Adrenal gland (tissue), 12 donors: ENCODE results near the gene DPP8. TPM values are rescaled to one million over a fixed set of nuclear protein-coding genes. Genes with fewer than 3 reads are reported as not detected.

Source experiments
- DNase-seq, 7 donors: peaks; one replicate each; pipeline ENCODE4 v3.0.0-alpha.2; 2019 to 2020
- H3K27ac ChIP-seq, 5 donors: fragments of 200-600 bp; sonication (generic) in 4 of 5; 1 replicate in 3 of 5; 2 replicates in 2 of 5; pipeline versions ENCODE4 v1.5.1 to v1.8.0; 2016 to 2020; ENCODE audit warnings: mild to moderate bottlenecking in 1 of 5
- H3K27me3 ChIP-seq: fragments of 200-600 bp; 2 replicates; pipeline ENCODE4 v1.8.0; 2021
- H3K36me3 ChIP-seq, 2 donors: fragments of 200-600 bp; replicated peaks in 1 of 2; 1 replicate in 1 of 2; 2 replicates in 1 of 2; pipeline versions ENCODE4 v1.5.1 to v1.8.0; 2018 to 2022
- H3K4me1 ChIP-seq, 2 donors: fragments of 200-600 bp; replicated peaks in 1 of 2; 1 replicate in 1 of 2; 2 replicates in 1 of 2; pipeline versions ENCODE4 v1.5.1 to v1.8.0; 2018 to 2021
- H3K4me3 ChIP-seq, 4 donors: fragments of 200-600 bp; sonication (generic) in 3 of 4; one replicate each; pipeline ENCODE4 v1.5.1; 2016 to 2018
- H3K9me3 ChIP-seq, 3 donors: fragments of 200-600 bp; sonication (generic) in 1 of 3; replicated peaks in 1 of 3; 1 replicate in 2 of 3; 2 replicates in 1 of 3; pipeline versions ENCODE4 v1.5.1 to v1.8.0; 2016 to 2021
- CTCF ChIP-seq, 6 experiments: fragments of 450-650 bp in 4 of 6; fragments of 200-600 bp in 2 of 6; sonication (generic) in 1 of 6; IDR thresholded peaks; 1 replicate in 5 of 6; 2 replicates in 1 of 6; pipeline versions ENCODE4 v1.5.1 to v1.8.0; 2016 to 2021; ENCODE audit warnings: antibody characterized with exemption in 6 of 6, mild to moderate bottlenecking in 2 of 6, moderate library complexity in 1 of 6
- POLR2A ChIP-seq, 2 donors: fragments of 450-650 bp; IDR thresholded peaks; one replicate each; pipeline ENCODE4 v1.6.1; 2017; ENCODE audit warnings: antibody characterized with exemption in 2 of 2, mild to moderate bottlenecking in 2 of 2, moderate library complexity in 1 of 2
- WGBS, 4 donors: extraction: QIAGEN DNeasy Blood & Tissue Kit in 2 of 4; methylation state at CpG; one replicate each; pipeline versions ENCODE4 v1.1.5 to v1.1.7; 2013 to 2017; 5-methylcytosine and 5-hydroxymethylcytosine counted together
- intact Hi-C, 2 donors: fragments of 100-400 bp; cut with DNase I; formaldehyde crosslinking; loops; one replicate each; pipeline versions ENCODE4 v1.14.1 to v1.15.0; 2022 to 2023
- polyA plus RNA-seq, 3 donors: library from polyadenylated mRNA; stranded (reverse); fragments of 200-250 nt in 2 of 3; fragments of 350-450 nt in 1 of 3; fragmentation: Illumina TruSeq in 1 of 3; extraction: RNeasy Lipid Tissue Mini Kit (QIAGEN cat#74804) in 1 of 3; gene quantifications; one replicate each; pipeline ENCODE4 v1.2.3, GENCODE V29; 2013 to 2014
- total RNA-seq, 9 donors: library from RNA; depleted of rRNA in 4 of 9; stranded (reverse); fragments of >200 nt in 4 of 9; fragments of 120-200 nt in 1 of 9; fragmentation: NEBNext Ultra II Directional in 1 of 9; extraction: Animal tissue kit (Norgen Biotek cat#: 25700) in 1 of 9; gene quantifications; one replicate each; pipeline versions ENCODE4 v1.1.0 to v1.2.4, GENCODE V29; 2013 to 2023
- donor health status: healthy with polysubstance abuse.
- donor health status: Bipolar disorder and iron deficiency.
- donor health status: DM: yes; HTN: yes; CAD: no.
- donor health status: DM: no; HTN: no; CAD: no.
- donor health status: DM: no; HTN: no; CAD: no.
- donor health status: DM: yes; HTN: yes; CAD: no.

DPP8 gene
- total and polyA plus RNA-seq, 12 donors, result 5.7 to 101 (median 40.4) TPM

GRCh38 chr15:65402961-65403360, 114.5 kb downstream of the DPP8 start:
- H3K9me3 ChIP-seq, result no peaks in the 10 kb centered on the region
- TF ChIP-seq POLR2A (IDR thresholded peaks at IDR 0.05), result no peak
- no peak for TF ChIP-seq CTCF (IDR thresholded peaks at IDR 0.05)
- H3K4me3 ChIP-seq, result no peak overlapping the region
- DNase-seq, result no peak
- no peak overlapping the region for H3K27ac ChIP-seq
- no peaks in the 10 kb centered on the region for H3K27me3 ChIP-seq
- WGBS, 4 donors, result 83 to 93% (median 90%) methylated on average over 4 of the region's 4 CpGs
- intact Hi-C loops, result loop anchor here in 1 of 2 donors (10.0 kb wide), 1 partner anchor 182 kb away; no protein-coding TSS in a partner anchor
- H3K36me3 ChIP-seq, result no peaks in the 10 kb centered on the region
- H3K4me1 ChIP-seq, result peaks cover 6 to 11% of the 10 kb centered on the region in 2 donors

- Histone ChIP-seq H3K36me3 (no peaks in the 10 kb centered on the region), H3K9me3 (no peaks in the 10 kb centered on the region), H3K27me3 (no peaks in the 10 kb centered on the region), H3K4me1 (peaks cover 6 to 11% of the 10 kb centered on the region in 2 donors), H3K4me3 (no peak overlapping the region), H3K27ac (peak overlapping the region in 1 of 5 donors; percentile 38)
- WGBS, 4 donors, result 59 to 78% (median 76%) methylated on average over 3 to 8 of the region's 8 CpGs
- intact Hi-C loops, result loop anchor here in 1 of 2 donors (10.0 kb wide), 1 partner anchor 183 kb away; no protein-coding TSS in a partner anchor
- TF ChIP-seq POLR2A (IDR thresholded peaks at IDR 0.05) (no peak), CTCF (IDR thresholded peaks at IDR 0.05) (no peak)
- DNase-seq, result no peak
These were observed 115.8 kb downstream of the DPP8 start for GRCh38 chr15:65401611-65402240.

- H3K4me1 ChIP-seq, result peaks cover 6 to 11% of the 10 kb centered on the region in 2 donors
- H3K4me3 ChIP-seq, result no peak overlapping the region
- no peaks in the 10 kb centered on the region for H3K36me3 ChIP-seq
- DNase-seq, result peak; percentile 65 to 85 (median 81)
- 29 to 40% (median 38%) methylated on average over 6 to 11 of the region's 11 CpGs for WGBS, 4 donors
- peak; percentile 38 to 73 (median 68) for TF ChIP-seq CTCF (IDR thresholded peaks at IDR 0.05)
- no peak for TF ChIP-seq POLR2A (IDR thresholded peaks at IDR 0.05)
- no peaks in the 10 kb centered on the region for H3K9me3 ChIP-seq
- intact Hi-C loops, result loop anchor here in 1 of 2 donors (10.0 kb wide), 1 partner anchor 184 kb away; no protein-coding TSS in a partner anchor
- no peaks in the 10 kb centered on the region for H3K27me3 ChIP-seq
- peak overlapping the region in 1 of 5 donors; percentile 38 for H3K27ac ChIP-seq
These were observed 116.5 kb downstream of the DPP8 start for GRCh38 chr15:65400760-65401610.

- Histone ChIP-seq H3K36me3 (no peaks in the 10 kb centered on the region), H3K27ac (no peak overlapping the region), H3K4me1 (peaks cover 6 to 11% of the 10 kb centered on the region in 2 donors), H3K9me3 (no peaks in the 10 kb centered on the region), H3K27me3 (no peaks in the 10 kb centered on the region), H3K4me3 (no peak overlapping the region)
- no peak for DNase-seq
- intact Hi-C loops, result loop anchor here in 1 of 2 donors (10.0 kb wide), 1 partner anchor 185 kb away; no protein-coding TSS in a partner anchor
- TF ChIP-seq POLR2A (IDR thresholded peaks at IDR 0.05) (no peak), CTCF (IDR thresholded peaks at IDR 0.05) (no peak)
- 88 to 95% (median 91%) methylated on average over 2 of the region's 2 CpGs for WGBS, 4 donors
These were observed 117.5 kb downstream of the DPP8 start for GRCh38 chr15:65399997-65400396.
